Measurements from ENCODE around the gene ODAM.
"Not testable (repeated sequence)": the region's sequence is repeated elsewhere in the genome, so short reads cannot be mapped to it uniquely, and the experiment has no call there.

Gene ODAM

GRCh38 chr4:70183168-70183939, 12.2 kb upstream of the ODAM start:
- Histone ChIP-seq H3K27me3 (replicated peaks; ENCODE audit: control insufficient read depth, insufficient read depth, low read length, poor library complexity, severe bottlenecking) (no peaks in the 10 kb centered on the region), H3K27ac (ENCODE audit: insufficient read depth, low read length, poor library complexity, severe bottlenecking) (no peak overlapping the region), H3K4me3 (ENCODE audit: insufficient read depth, low read depth, low read length, poor library complexity, severe bottlenecking) (no peak overlapping the region), H3K9me3 (ENCODE audit: control insufficient read depth, low read length) (no peaks in the 10 kb centered on the region), H3K36me3 (ENCODE audit: control insufficient read depth, insufficient read depth, low read length) (no peaks in the 10 kb centered on the region), H3K4me1 (ENCODE audit: control insufficient read depth, insufficient read depth, low read length, poor library complexity, severe bottlenecking) (no peaks in the 10 kb centered on the region)
- no peak for DNase-seq

GRCh38 chr4:70183940-70184246, 11.6 kb upstream of the ODAM start:
- Histone ChIP-seq H3K36me3 (ENCODE audit: control insufficient read depth, insufficient read depth, low read length) (no peaks in the 10 kb centered on the region), H3K4me1 (ENCODE audit: control insufficient read depth, insufficient read depth, low read length, poor library complexity, severe bottlenecking) (no peaks in the 10 kb centered on the region), H3K4me3 (ENCODE audit: insufficient read depth, low read depth, low read length, poor library complexity, severe bottlenecking) (no peak overlapping the region), H3K9me3 (ENCODE audit: control insufficient read depth, low read length) (no peaks in the 10 kb centered on the region), H3K27ac (ENCODE audit: insufficient read depth, low read length, poor library complexity, severe bottlenecking) (no peak overlapping the region), H3K27me3 (replicated peaks; ENCODE audit: control insufficient read depth, insufficient read depth, low read length, poor library complexity, severe bottlenecking) (no peaks in the 10 kb centered on the region)
- DNase-seq: no peak

GRCh38 chr4:70187216-70187615, 8.3 kb upstream of the ODAM start:
- no peak overlapping the region for H3K4me3 ChIP-seq (ENCODE audit: insufficient read depth, low read depth, low read length, poor library complexity, severe bottlenecking)
- no peak overlapping the region for H3K27ac ChIP-seq (ENCODE audit: insufficient read depth, low read length, poor library complexity, severe bottlenecking)
- H3K27me3 ChIP-seq (replicated peaks; ENCODE audit: control insufficient read depth, insufficient read depth, low read length, poor library complexity, severe bottlenecking): no peaks in the 10 kb centered on the region
- DNase-seq: no peak
- no peaks in the 10 kb centered on the region for H3K36me3 ChIP-seq (ENCODE audit: control insufficient read depth, insufficient read depth, low read length)
- H3K9me3 ChIP-seq (ENCODE audit: control insufficient read depth, low read length): no peaks in the 10 kb centered on the region
- no peaks in the 10 kb centered on the region for H3K4me1 ChIP-seq (ENCODE audit: control insufficient read depth, insufficient read depth, low read length, poor library complexity, severe bottlenecking)

- Histone ChIP-seq H3K4me1 (ENCODE audit: control insufficient read depth, insufficient read depth, low read length, poor library complexity, severe bottlenecking) (no peaks in the 10 kb centered on the region), H3K4me3 (ENCODE audit: insufficient read depth, low read depth, low read length, poor library complexity, severe bottlenecking) (no peak overlapping the region), H3K27ac (ENCODE audit: insufficient read depth, low read length, poor library complexity, severe bottlenecking) (no peak overlapping the region), H3K27me3 (replicated peaks; ENCODE audit: control insufficient read depth, insufficient read depth, low read length, poor library complexity, severe bottlenecking) (no peaks in the 10 kb centered on the region), H3K36me3 (ENCODE audit: control insufficient read depth, insufficient read depth, low read length) (no peaks in the 10 kb centered on the region), H3K9me3 (ENCODE audit: control insufficient read depth, low read length) (no peaks in the 10 kb centered on the region)
- DNase-seq: no peak
Observed at GRCh38 chr4:70190579-70190978, 4.9 kb upstream of the ODAM start.

GRCh38 chr4:70191647-70192046, 3.9 kb upstream of the ODAM start:
- Histone ChIP-seq H3K9me3 (ENCODE audit: control insufficient read depth, low read length) (no peaks in the 10 kb centered on the region), H3K27me3 (replicated peaks; ENCODE audit: control insufficient read depth, insufficient read depth, low read length, poor library complexity, severe bottlenecking) (no peaks in the 10 kb centered on the region), H3K36me3 (ENCODE audit: control insufficient read depth, insufficient read depth, low read length) (no peaks in the 10 kb centered on the region), H3K27ac (ENCODE audit: insufficient read depth, low read length, poor library complexity, severe bottlenecking) (no peak overlapping the region), H3K4me1 (ENCODE audit: control insufficient read depth, insufficient read depth, low read length, poor library complexity, severe bottlenecking) (no peaks in the 10 kb centered on the region), H3K4me3 (ENCODE audit: insufficient read depth, low read depth, low read length, poor library complexity, severe bottlenecking) (no peak overlapping the region)
- no peak for DNase-seq

GRCh38 chr4:70192895-70193294, 2.6 kb upstream of the ODAM start:
- Histone ChIP-seq H3K27me3 (replicated peaks; ENCODE audit: control insufficient read depth, insufficient read depth, low read length, poor library complexity, severe bottlenecking) (no peaks in the 10 kb centered on the region), H3K9me3 (ENCODE audit: control insufficient read depth, low read length) (no peaks in the 10 kb centered on the region), H3K4me1 (ENCODE audit: control insufficient read depth, insufficient read depth, low read length, poor library complexity, severe bottlenecking) (no peaks in the 10 kb centered on the region), H3K27ac (ENCODE audit: insufficient read depth, low read length, poor library complexity, severe bottlenecking) (no peak overlapping the region), H3K4me3 (ENCODE audit: insufficient read depth, low read depth, low read length, poor library complexity, severe bottlenecking) (no peak overlapping the region), H3K36me3 (ENCODE audit: control insufficient read depth, insufficient read depth, low read length) (no peaks in the 10 kb centered on the region)
- DNase-seq: no peak

- H3K27me3 ChIP-seq (replicated peaks; ENCODE audit: control insufficient read depth, insufficient read depth, low read length, poor library complexity, severe bottlenecking): no peaks in the 10 kb centered on the region
- DNase-seq: no peak
- H3K4me1 ChIP-seq (ENCODE audit: control insufficient read depth, insufficient read depth, low read length, poor library complexity, severe bottlenecking): no peaks in the 10 kb centered on the region
- H3K9me3 ChIP-seq (ENCODE audit: control insufficient read depth, low read length): no peaks in the 10 kb centered on the region
- no peak overlapping the region for H3K27ac ChIP-seq (ENCODE audit: insufficient read depth, low read length, poor library complexity, severe bottlenecking)
- H3K4me3 ChIP-seq (ENCODE audit: insufficient read depth, low read depth, low read length, poor library complexity, severe bottlenecking): no peak overlapping the region
- H3K36me3 ChIP-seq (ENCODE audit: control insufficient read depth, insufficient read depth, low read length): no peaks in the 10 kb centered on the region
Observed at GRCh38 chr4:70196857-70197256, 1.3 kb downstream of the ODAM start.

- Histone ChIP-seq H3K4me1 (ENCODE audit: control insufficient read depth, insufficient read depth, low read length, poor library complexity, severe bottlenecking) (no peaks in the 10 kb centered on the region), H3K4me3 (ENCODE audit: insufficient read depth, low read depth, low read length, poor library complexity, severe bottlenecking) (no peak overlapping the region), H3K27me3 (replicated peaks; ENCODE audit: control insufficient read depth, insufficient read depth, low read length, poor library complexity, severe bottlenecking) (no peaks in the 10 kb centered on the region), H3K36me3 (ENCODE audit: control insufficient read depth, insufficient read depth, low read length) (no peaks in the 10 kb centered on the region), H3K9me3 (ENCODE audit: control insufficient read depth, low read length) (no peaks in the 10 kb centered on the region), H3K27ac (ENCODE audit: insufficient read depth, low read length, poor library complexity, severe bottlenecking) (no peak overlapping the region)
- DNase-seq: no peak
Observed at GRCh38 chr4:70197842-70198241, 2.3 kb downstream of the ODAM start.

GRCh38 chr4:70203601-70204000, 8.1 kb downstream of the ODAM start:
- DNase-seq: no peak
- H3K9me3 ChIP-seq (ENCODE audit: control insufficient read depth, low read length): no peaks in the 10 kb centered on the region
- no peaks in the 10 kb centered on the region for H3K4me1 ChIP-seq (ENCODE audit: control insufficient read depth, insufficient read depth, low read length, poor library complexity, severe bottlenecking)
- H3K27me3 ChIP-seq (replicated peaks; ENCODE audit: control insufficient read depth, insufficient read depth, low read length, poor library complexity, severe bottlenecking): no peaks in the 10 kb centered on the region
- no peak overlapping the region for H3K4me3 ChIP-seq (ENCODE audit: insufficient read depth, low read depth, low read length, poor library complexity, severe bottlenecking)
- no peak overlapping the region for H3K27ac ChIP-seq (ENCODE audit: insufficient read depth, low read length, poor library complexity, severe bottlenecking)
- H3K36me3 ChIP-seq (ENCODE audit: control insufficient read depth, insufficient read depth, low read length): no peaks in the 10 kb centered on the region

GRCh38 chr4:70212752-70213151, 17.2 kb downstream of the ODAM start:
- not testable (repeated sequence) for H3K9me3 ChIP-seq (ENCODE audit: control insufficient read depth, low read length); H3K4me1 ChIP-seq (ENCODE audit: control insufficient read depth, insufficient read depth, low read length, poor library complexity, severe bottlenecking); DNase-seq

More at GRCh38 chr4:70212752-70213151, 17.2 kb downstream of the ODAM start:
- H3K36me3 ChIP-seq (ENCODE audit: control insufficient read depth, insufficient read depth, low read length); H3K27ac ChIP-seq (ENCODE audit: insufficient read depth, low read length, poor library complexity, severe bottlenecking); H3K27me3 ChIP-seq (replicated peaks; ENCODE audit: control insufficient read depth, insufficient read depth, low read length, poor library complexity, severe bottlenecking); H3K4me3 ChIP-seq (ENCODE audit: insufficient read depth, low read depth, low read length, poor library complexity, severe bottlenecking): not testable (repeated sequence)
